Motor neuron (in vitro differentiated cells): ENCODE measurements around the gene IGSF9. TPM values are rescaled to one million over a fixed set of nuclear protein-coding genes. Genes with fewer than 3 reads are reported as not detected.

Experiments used
- ATAC-seq, 8 experiments: fragments of 200-7000 bp; cut with Tn5 transposase; replicated peaks in 6 of 8; 2 replicates each; pipeline ENCODE4 v1.8.0; 2021; ENCODE audit warnings: mild to moderate bottlenecking in 8 of 8, moderate library complexity in 8 of 8
- H3K27ac ChIP-seq, 2 donors: fragments of 250-450 bp; sonication (Bioruptor Pico); 2 replicates each; pipeline ENCODE4 v1.9.0; 2021; ENCODE audit warnings: antibody characterized with exemption in 2 of 2, mild to moderate bottlenecking in 2 of 2, moderate library complexity in 1 of 2
- H3K4me1 ChIP-seq, 2 donors: fragments of 250-450 bp; sonication (Bioruptor Pico); replicated peaks in 1 of 2; 2 replicates each; pipeline ENCODE4 v1.6.1; 2021; ENCODE audit warnings: antibody characterized with exemption in 2 of 2, mild to moderate bottlenecking in 2 of 2, moderate library complexity in 1 of 2
- H3K4me3 ChIP-seq, 5 donors: fragments of 250-450 bp; sonication (Bioruptor Pico); 2 replicates each; pipeline ENCODE4 v1.9.0; 2021; ENCODE audit warnings: antibody characterized with exemption in 5 of 5, mild to moderate bottlenecking in 5 of 5, moderate library complexity in 4 of 5
- WGBS, 10 experiments: fragments of 450-650 bp; shearing (Covaris generic); methylation state at CpG; one replicate each; pipeline ENCODE4 v1.0.0; 2022; 5-methylcytosine and 5-hydroxymethylcytosine counted together
- in situ Hi-C, 9 experiments: fragments of 400-800 bp; cut with MboI; loops; one replicate each; pipeline ENCODE4 v1.15.0; 2021; ENCODE audit warnings: low sequenced_read_pairs in 9 of 9, low pct_unique_long_range_greater_than_20kb in 2 of 9; ENCODE audit not compliant: unreplicated experiment in 9 of 9
- total RNA-seq, 8 experiments: library from RNA; unstranded; fragments of 300-600 nt; gene quantifications; 2 replicates each; pipeline versions ENCODE4 v1.2.3 to v1.2.4, GENCODE V29; 2022

The IGSF9 gene
- total RNA-seq, 8 experiments from 2014 or later = 0.59 to 16.2 (median 3.4) TPM

DNA sequence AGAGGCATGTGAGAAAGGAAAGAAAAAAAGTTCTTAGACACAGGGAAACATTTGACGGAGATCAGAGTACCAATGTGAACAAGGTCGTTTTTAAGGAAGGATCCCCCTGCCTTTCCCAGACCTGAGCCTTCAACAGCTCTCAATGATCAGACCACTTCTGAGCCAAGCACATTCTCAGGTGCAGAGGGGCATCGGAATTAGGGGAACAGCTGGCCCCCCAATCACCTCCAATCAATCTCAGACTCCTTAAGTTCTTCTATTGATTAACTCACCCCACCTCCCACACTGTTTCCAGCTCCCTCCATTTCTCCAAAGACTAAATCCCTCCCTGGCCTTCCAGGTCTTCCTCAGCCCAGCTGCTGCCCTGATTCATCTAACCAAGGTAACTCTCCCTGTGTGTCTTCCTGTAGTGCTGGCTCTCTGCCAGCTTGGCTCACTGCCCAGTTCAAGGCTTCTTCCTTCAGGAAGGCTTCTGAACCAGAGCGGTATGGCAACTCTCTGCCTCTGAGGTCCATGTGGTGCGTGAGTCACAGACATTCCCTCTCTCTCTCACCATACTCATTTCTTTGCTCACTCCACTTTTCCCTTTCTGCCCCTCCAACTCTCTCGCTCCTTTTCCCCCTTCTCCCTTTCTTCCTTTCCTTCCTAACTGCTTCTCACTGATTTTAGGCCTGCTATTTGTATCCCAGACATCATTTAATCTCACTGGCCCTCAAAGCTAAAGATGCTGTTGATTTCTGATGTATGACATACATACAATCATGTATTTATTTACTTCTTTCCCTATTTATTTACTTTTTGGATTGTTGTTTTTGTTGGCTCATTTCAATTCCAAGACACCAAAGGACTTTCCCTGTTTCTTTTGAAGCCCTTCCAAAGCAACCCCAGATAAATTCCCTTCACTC lies 63.5 kb downstream of the IGSF9 start:
- ATAC-seq = peak; percentile 64 to 99 (median 82)
- H3K27ac ChIP-seq = no peak overlapping the region
- in situ Hi-C loops = loop anchor here in 2 of 9 experiments (25.0 kb wide), 1 partner anchor 95 kb away; the partner anchor contains the start of gene DUSP23 (in 2 of the 2)
- H3K4me1 ChIP-seq = no peaks in the 10 kb centered on the region
- 29 to 72% (median 50%) methylated on average over 1 to 6 of the region's 6 CpGs for WGBS, 10 experiments
- no peak overlapping the region for H3K4me3 ChIP-seq

DNA sequence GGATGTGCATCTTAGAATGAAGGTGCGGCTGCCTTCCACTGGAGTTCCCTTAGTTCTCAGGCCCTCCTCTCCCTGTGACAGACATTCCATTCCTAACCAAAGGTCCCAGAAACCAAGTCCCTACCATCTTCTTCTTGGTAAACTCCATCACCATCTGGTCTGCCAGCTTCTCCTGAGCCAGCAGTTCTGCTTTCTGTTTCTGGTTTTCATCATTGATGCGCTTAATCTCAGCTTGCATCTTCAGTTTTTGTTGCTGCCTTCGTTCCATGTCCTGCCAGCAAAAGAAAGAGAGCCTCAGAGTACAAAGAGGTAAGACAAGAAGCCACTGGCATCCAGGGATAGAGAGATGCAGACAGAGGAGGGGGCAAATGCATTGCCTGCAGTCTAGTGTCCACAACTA lies 65.0 kb downstream of the IGSF9 start:
- 44 to 100% (median 80%) methylated on average over 1 to 3 of the region's 3 CpGs; no CpG with 5 or more reads in 1 of the 10 experiments for WGBS, 10 experiments
- in situ Hi-C loops = loop anchor here in 2 of 9 experiments (25.0 kb wide), 1 partner anchor 93 kb away; the partner anchor contains the start of gene DUSP23 (in 2 of the 2)

DNA sequence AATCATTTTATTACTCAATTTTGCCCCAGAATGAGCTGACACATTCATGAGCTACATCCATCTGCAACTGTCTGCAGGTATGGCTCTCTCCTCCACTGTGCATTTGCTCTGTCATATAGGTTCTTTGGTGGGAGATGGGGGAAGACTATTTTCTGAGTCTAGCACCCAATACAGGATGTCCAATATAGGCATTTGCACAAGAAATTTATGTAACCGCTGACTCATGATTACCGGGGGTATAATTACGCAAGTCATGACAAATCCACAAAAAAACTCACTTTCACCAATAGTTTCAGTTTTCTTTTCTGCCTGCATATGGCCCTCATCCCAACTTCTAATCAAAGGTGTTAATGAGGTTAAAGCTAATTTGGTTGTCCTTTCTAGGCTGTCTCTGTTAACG lies 65.4 kb downstream of the IGSF9 start:
- Histone ChIP-seq H3K4me3 (no peak overlapping the region), H3K4me1 (no peaks in the 10 kb centered on the region), H3K27ac (no peak overlapping the region)
- 42 to 100% (median 91%) methylated on average over 2 to 4 of the region's 4 CpGs; no CpG with 5 or more reads in 2 of the 10 experiments for WGBS, 10 experiments
- peak in 2 of 8 experiments; percentile 31 to 53 for ATAC-seq
- in situ Hi-C loops = loop anchor here in 2 of 9 experiments (25.0 kb wide), 1 partner anchor 93 kb away; the partner anchor contains the start of gene DUSP23 (in 2 of the 2)

More for the DNA sequence above, 65.0 kb downstream of the IGSF9 start:
- Histone ChIP-seq H3K4me1 (no peaks in the 10 kb centered on the region), H3K27ac (no peak overlapping the region), H3K4me3 (no peak overlapping the region)
- peak in 1 of 8 experiments; percentile 8 for ATAC-seq

DNA sequence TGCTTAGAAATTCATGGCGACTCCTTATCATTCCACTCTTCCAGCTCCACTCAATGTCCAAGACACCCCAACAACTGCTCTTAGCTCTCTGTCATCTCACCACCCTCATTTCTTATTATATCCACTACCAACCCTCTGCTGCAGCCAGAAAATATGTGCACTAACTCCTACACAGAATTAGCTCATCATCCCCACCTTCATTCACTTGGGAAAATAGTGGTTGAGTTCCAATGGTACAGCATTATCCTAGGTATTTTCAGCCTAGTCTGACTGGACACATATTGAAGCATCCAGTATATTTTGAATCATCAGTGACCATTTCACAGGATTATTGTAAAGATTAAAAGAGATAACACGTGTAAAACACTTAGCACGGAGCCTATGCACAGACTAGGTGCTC lies 66.3 kb downstream of the IGSF9 start:
- in situ Hi-C loops = loop anchor here in 2 of 9 experiments (25.0 kb wide), 1 partner anchor 92 kb away; the partner anchor contains the start of gene DUSP23 (in 2 of the 2)
- H3K27ac ChIP-seq = no peak overlapping the region
- H3K4me3 ChIP-seq = no peak overlapping the region
- 38 to 100% (median 72%) methylated on average over 1 to 3 of the region's 3 CpGs; no CpG with 5 or more reads in 1 of the 10 experiments for WGBS, 10 experiments
- H3K4me1 ChIP-seq = no peaks in the 10 kb centered on the region
- ATAC-seq = no peak

DNA sequence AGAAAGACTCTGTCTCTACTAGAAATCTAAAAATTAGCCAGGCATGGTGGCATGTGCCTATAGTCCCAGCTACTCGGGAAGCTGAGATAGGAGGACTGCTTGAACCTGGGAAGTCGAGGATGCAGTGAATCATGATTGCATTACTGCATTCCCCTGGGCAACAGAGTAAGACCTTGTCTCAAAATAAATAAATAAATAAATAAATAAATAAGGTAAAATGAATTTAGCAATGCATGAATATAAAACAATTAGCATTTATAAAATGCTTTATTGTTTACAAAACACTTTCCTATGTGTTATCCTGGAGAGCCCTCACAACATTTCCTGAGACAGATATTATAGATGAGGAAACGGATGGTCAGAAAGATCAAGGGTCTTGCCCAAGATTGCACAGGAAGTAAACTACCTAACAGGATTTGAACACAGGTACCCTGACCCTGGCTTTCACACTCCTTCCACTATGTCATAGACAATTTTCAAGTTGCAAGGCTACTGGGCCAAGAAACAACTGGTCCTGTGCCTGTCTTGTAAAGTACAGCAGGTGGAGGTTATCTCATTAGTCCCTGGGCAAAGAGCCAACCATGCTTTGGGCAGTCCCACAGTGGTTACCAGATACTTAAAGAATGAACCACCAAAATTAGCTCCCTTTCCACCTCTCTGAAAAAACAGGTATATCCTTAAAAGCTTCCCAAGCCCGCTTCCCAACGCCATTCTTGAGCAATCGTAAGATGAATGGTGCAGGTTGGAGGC lies 67.5 kb downstream of the IGSF9 start:
- WGBS, 10 experiments = 65 to 100% (median 89%) methylated on average over 1 to 6 of the region's 6 CpGs; no CpG with 5 or more reads in 1 of the 10 experiments
- Histone ChIP-seq H3K4me3 (no peak overlapping the region), H3K4me1 (no peaks in the 10 kb centered on the region), H3K27ac (no peak overlapping the region)
- in situ Hi-C loops = loop anchor here in 2 of 9 experiments (25.0 kb wide), 1 partner anchor 91 kb away; the partner anchor contains the start of gene DUSP23 (in 2 of the 2)
- no peak for ATAC-seq

Other genes with a start within 250 kb of the IGSF9 start
- gene CRP, start 231.0 kb downstream of the IGSF9 start, total RNA-seq = under 1 TPM in 6 of 8 experiments, not detected in 2; 0.16 to 0.90 (median 0.32) TPM
- 10 to 100 TPM in 4 of 8 experiments, 1 to 10 TPM in 4; 5.6 to 29.4 (median 11.8) TPM for gene DUSP23, start 164.7 kb downstream of the IGSF9 start, total RNA-seq
- 1 to 10 TPM in 1 of 8 experiments, under 1 TPM in 2, not detected in 5; 0.27 to 1.0 (median 0.42) TPM for gene FCRL6, start 143.3 kb downstream of the IGSF9 start, total RNA-seq
- under 1 TPM in 1 of 8 experiments, not detected in 7; 0.43 TPM for gene SLAMF8, start 118.7 kb downstream of the IGSF9 start, total RNA-seq
- under 1 TPM in 3 of 8 experiments, not detected in 5; 0.05 to 0.24 (median 0.15) TPM for gene VSIG8, start 83.0 kb downstream of the IGSF9 start, total RNA-seq
- 10 to 100 TPM in 1 of 8 experiments, 1 to 10 TPM in 4, under 1 TPM in 3; 0.50 to 30.7 (median 1.2) TPM for gene CFAP45, start 45.4 kb downstream of the IGSF9 start, total RNA-seq
- gene TAGLN2, start 20.1 kb downstream of the IGSF9 start, total RNA-seq = 100 to 1,000 TPM in 4 of 8 experiments, 10 to 100 TPM in 3, 1 to 10 TPM in 1; 9.4 to 296 (median 93.0) TPM
- under 1 TPM in 1 of 8 experiments, not detected in 7; 0.43 TPM for gene SLAMF9, start 8.6 kb upstream of the IGSF9 start, total RNA-seq
- 10 to 100 TPM in 4 of 8 experiments, 1 to 10 TPM in 4; 5.5 to 12.3 (median 10.3) TPM for gene PIGM, start 86.4 kb upstream of the IGSF9 start, total RNA-seq
- gene KCNJ10, start 124.5 kb upstream of the IGSF9 start, total RNA-seq = 1 to 10 TPM in 2 of 8 experiments, under 1 TPM in 6; 0.18 to 3.9 (median 0.50) TPM
- 1 to 10 TPM in 5 of 8 experiments, under 1 TPM in 3; 0.18 to 9.5 (median 3.8) TPM for gene KCNJ9, start 135.9 kb upstream of the IGSF9 start, total RNA-seq
- gene IGSF8, start 153.0 kb upstream of the IGSF9 start, total RNA-seq = 10 to 100 TPM; 18.6 to 47.4 (median 39.4) TPM
- 10 to 100 TPM in 1 of 8 experiments, 1 to 10 TPM in 4, under 1 TPM in 3; 0.54 to 53.5 (median 1.2) TPM for gene ATP1A2, start 170.1 kb upstream of the IGSF9 start, total RNA-seq
- gene ATP1A4, start 206.0 kb upstream of the IGSF9 start, total RNA-seq = under 1 TPM in 6 of 8 experiments, not detected in 2; 0.17 to 0.57 (median 0.21) TPM
- gene CASQ1, start 245.0 kb upstream of the IGSF9 start, total RNA-seq = under 1 TPM in 7 of 8 experiments, not detected in 1; 0.16 to 0.81 (median 0.21) TPM